CD8-positive, alpha-beta memory T cell (primary cell): Measurements from ENCODE around the gene BRSK2. TPM values are rescaled to one million over a fixed set of nuclear protein-coding genes. Genes with fewer than 3 reads are reported as not detected.

Experiments
- CTCF ChIA-PET: fragments of 350-600 bp; sonication (Branson Sonifier 250); formaldehyde crosslinking; loops from one replicate; lab custom pipeline; 2021; ENCODE audit warnings: antibody characterized with exemption; lab: Charles Lee
- POLR2A ChIA-PET: fragments of 350-600 bp; sonication (Branson Sonifier 250); formaldehyde crosslinking; loops from one replicate; lab custom pipeline; 2021; ENCODE audit warnings: antibody characterized with exemption; lab: Charles Lee
- DNase-seq, 5 donors: peaks; one replicate each; pipeline versions ENCODE4 v3.0.0 to v3.0.0-alpha.2; 2020 to 2022; ENCODE audit warnings: mixed read lengths in 1 of 5
- H3K27ac ChIP-seq: one replicate; pipeline ENCODE4 v1.7.0; 2013; ENCODE audit warnings: low read depth, mild to moderate bottlenecking, low read length, moderate library complexity
- H3K27me3 ChIP-seq: 2 replicates; pipeline ENCODE4 v1.7.0; 2013; ENCODE audit warnings: low read length, mild to moderate bottlenecking; ENCODE audit not compliant: insufficient read depth, poor library complexity, severe bottlenecking
- H3K36me3 ChIP-seq: 2 replicates; pipeline ENCODE4 v1.7.0; 2013; ENCODE audit warnings: mild to moderate bottlenecking, low read length, moderate library complexity; ENCODE audit not compliant: insufficient read depth
- H3K4me1 ChIP-seq: 2 replicates; pipeline ENCODE4 v1.7.0; 2013; ENCODE audit warnings: mild to moderate bottlenecking, low read length, moderate library complexity; ENCODE audit not compliant: insufficient read depth
- H3K4me3 ChIP-seq: 2 replicates; pipeline ENCODE4 v1.7.0; 2013; ENCODE audit warnings: mild to moderate bottlenecking, low read length
- H3K9me3 ChIP-seq: 2 replicates; pipeline ENCODE4 v1.7.0; 2013; ENCODE audit warnings: mild to moderate bottlenecking, low read length
- H3K27ac Mint-ChIP-seq, 8 donors: one replicate each; pipeline ENCODE4 v1.8.0; 2020 to 2021; ENCODE audit warnings: mixed read lengths in 8 of 8, mild to moderate bottlenecking in 6 of 8, inconsistent platforms in 3 of 8, moderate library complexity in 3 of 8
- H3K27me3 Mint-ChIP-seq, 2 donors: one replicate each; pipeline ENCODE4 v1.8.0; 2020 to 2021; ENCODE audit warnings: mixed read lengths in 2 of 2, mild to moderate bottlenecking in 1 of 2, moderate library complexity in 1 of 2
- H3K36me3 Mint-ChIP-seq, 3 donors: one replicate each; pipeline ENCODE4 v1.8.0; 2020 to 2021; ENCODE audit warnings: mixed read lengths in 3 of 3, inconsistent platforms in 1 of 3, mild to moderate bottlenecking in 1 of 3
- H3K4me1 Mint-ChIP-seq, 3 donors: one replicate each; pipeline ENCODE4 v1.8.0; 2020 to 2021; ENCODE audit warnings: mixed read lengths in 3 of 3, inconsistent platforms in 1 of 3, mild to moderate bottlenecking in 1 of 3
- H3K4me3 Mint-ChIP-seq, 7 donors: one replicate each; pipeline ENCODE4 v1.8.0; 2020 to 2021; ENCODE audit warnings: mixed read lengths in 7 of 7, mild to moderate bottlenecking in 6 of 7, moderate library complexity in 4 of 7, inconsistent platforms in 2 of 7
- H3K9me3 Mint-ChIP-seq, 5 donors: one replicate each; pipeline ENCODE4 v1.8.0; 2020 to 2022; ENCODE audit warnings: mixed read lengths in 5 of 5, mild to moderate bottlenecking in 3 of 5, moderate library complexity in 2 of 5, inconsistent platforms in 1 of 5
- polyA plus RNA-seq: library from polyadenylated mRNA; unstranded; fragments of 300-500 nt; fragmentation: Illumina TruSeq; gene quantifications from one replicate; pipeline ENCODE4 v1.2.3, GENCODE V29; 2021
- total RNA-seq, 2 experiments: library from RNA; stranded (reverse); gene quantifications; one replicate each; pipeline ENCODE4 v1.2.3, GENCODE V29; 2021

BRSK2 gene
- total and polyA plus RNA-seq, 3 experiments from 2014 or later: 0.23 to 0.59 (median 0.35) TPM

GRCh38 chr11:1504581-1505290, 115.0 kb downstream of the BRSK2 start:
- Histone ChIP-seq H3K9me3 (no peaks in the 10 kb centered on the region), H3K4me1 (no peaks in the 10 kb centered on the region), H3K36me3 (no peaks in the 10 kb centered on the region), H3K4me3 (no peak overlapping the region), H3K27ac (no peak overlapping the region), H3K27me3 (no peaks in the 10 kb centered on the region)
- ChIA-PET POLR2A (no interaction called here), CTCF (no interaction called here)
- Mint-ChIP-seq H3K4me1 (peaks cover 30 to 87% (median 30%) of the 10 kb centered on the region in 3 donors), H3K27ac (peak overlapping the region in 1 of 8 donors; percentile 17), H3K36me3 (peaks cover 0 to 29% (median 3%) of the 10 kb centered on the region in 3 donors), H3K27me3 (no peaks in the 10 kb centered on the region), H3K9me3 (peaks cover 0 to 1% (median 0%) of the 10 kb centered on the region in 5 donors), H3K4me3 (no peak overlapping the region)
- peak in 1 of 5 donors; percentile 46 for DNase-seq

GRCh38 chr11:1505480-1505879, 115.7 kb downstream of the BRSK2 start:
- peaks cover 0 to 22% (median 1%) of the 10 kb centered on the region in 3 donors for H3K36me3 Mint-ChIP-seq
- CTCF ChIA-PET: interaction anchor here (1.9 kb wide), 1 partner anchor 10 kb away, joined by 8 read pairs; no protein-coding TSS in a partner anchor

GRCh38 chr11:1506981-1507380, 117.2 kb downstream of the BRSK2 start:
- Histone ChIP-seq H3K4me1 (no peaks in the 10 kb centered on the region), H3K36me3 (no peaks in the 10 kb centered on the region), H3K9me3 (no peaks in the 10 kb centered on the region), H3K4me3 (no peak overlapping the region), H3K27ac (no peak overlapping the region), H3K27me3 (no peaks in the 10 kb centered on the region)
- Mint-ChIP-seq H3K9me3 (no peaks in the 10 kb centered on the region), H3K27me3 (no peaks in the 10 kb centered on the region), H3K27ac (peak overlapping the region in 1 of 8 donors; percentile 46), H3K36me3 (peaks cover 0 to 14% (median 0%) of the 10 kb centered on the region in 3 donors), H3K4me1 (peaks cover 24 to 81% (median 31%) of the 10 kb centered on the region in 3 donors), H3K4me3 (no peak overlapping the region)
- POLR2A ChIA-PET: no interaction called here
- CTCF ChIA-PET: interaction anchor here (1.9 kb wide), 1 partner anchor 9 kb away, joined by 8 read pairs; no protein-coding TSS in a partner anchor
- peak in 1 of 5 donors; percentile 30 for DNase-seq

More at GRCh38 chr11:1505480-1505879, 115.7 kb downstream of the BRSK2 start:
- Histone ChIP-seq H3K27me3 (no peaks in the 10 kb centered on the region), H3K36me3 (no peaks in the 10 kb centered on the region), H3K4me1 (no peaks in the 10 kb centered on the region), H3K27ac (no peak overlapping the region), H3K4me3 (no peak overlapping the region), H3K9me3 (no peaks in the 10 kb centered on the region)
- Mint-ChIP-seq H3K9me3 (no peaks in the 10 kb centered on the region), H3K4me1 (peaks cover 23 to 81% (median 28%) of the 10 kb centered on the region in 3 donors), H3K27ac (no peak overlapping the region), H3K4me3 (no peak overlapping the region), H3K27me3 (no peaks in the 10 kb centered on the region)
- POLR2A ChIA-PET: no interaction called here
- peak in 1 of 5 donors; percentile 8 for DNase-seq

- peak in 1 of 5 donors; percentile 17 for DNase-seq
- H3K36me3 Mint-ChIP-seq: peaks cover 0 to 16% (median 1%) of the 10 kb centered on the region in 3 donors
- CTCF ChIA-PET: interaction anchor here (1.9 kb wide), 1 partner anchor 8 kb away, joined by 8 read pairs; no protein-coding TSS in a partner anchor
- Histone ChIP-seq H3K9me3 (no peaks in the 10 kb centered on the region), H3K27ac (no peak overlapping the region), H3K4me3 (no peak overlapping the region), H3K27me3 (no peaks in the 10 kb centered on the region), H3K36me3 (no peaks in the 10 kb centered on the region), H3K4me1 (no peaks in the 10 kb centered on the region)
- H3K9me3 Mint-ChIP-seq: no peaks in the 10 kb centered on the region
- H3K27me3 Mint-ChIP-seq: no peaks in the 10 kb centered on the region
- peaks cover 29 to 83% (median 34%) of the 10 kb centered on the region in 3 donors for H3K4me1 Mint-ChIP-seq
- POLR2A ChIA-PET: no interaction called here
- no peak overlapping the region for H3K4me3 Mint-ChIP-seq
- H3K27ac Mint-ChIP-seq: peak overlapping the region in 3 of 8 donors; percentile 54 to 58 (median 54)
These were observed 117.8 kb downstream of the BRSK2 start for GRCh38 chr11:1507381-1508140.

GRCh38 chr11:1508491-1508891, 118.8 kb downstream of the BRSK2 start:
- peaks cover 0 to 20% (median 3%) of the 10 kb centered on the region in 3 donors for H3K36me3 Mint-ChIP-seq
- Histone ChIP-seq H3K27ac (no peak overlapping the region), H3K9me3 (no peaks in the 10 kb centered on the region), H3K4me3 (no peak overlapping the region), H3K36me3 (no peaks in the 10 kb centered on the region), H3K4me1 (no peaks in the 10 kb centered on the region), H3K27me3 (no peaks in the 10 kb centered on the region)
- no peaks in the 10 kb centered on the region for H3K27me3 Mint-ChIP-seq
- peak overlapping the region in 1 of 8 donors; percentile 81 for H3K27ac Mint-ChIP-seq
- peaks cover 35 to 80% (median 37%) of the 10 kb centered on the region in 3 donors for H3K4me1 Mint-ChIP-seq
- CTCF ChIA-PET: no interaction called here
- H3K4me3 Mint-ChIP-seq: no peak overlapping the region
- POLR2A ChIA-PET: no interaction called here
- no peaks in the 10 kb centered on the region for H3K9me3 Mint-ChIP-seq
- DNase-seq: peak in 1 of 5 donors; percentile 39

- Mint-ChIP-seq H3K4me3 (no peak overlapping the region), H3K27ac (peak overlapping the region in 3 of 8 donors; percentile 8 to 81 (median 17)), H3K9me3 (no peaks in the 10 kb centered on the region), H3K36me3 (peaks cover 0 to 22% (median 3%) of the 10 kb centered on the region in 3 donors), H3K27me3 (no peaks in the 10 kb centered on the region), H3K4me1 (peaks cover 38 to 80% (median 40%) of the 10 kb centered on the region in 3 donors)
- POLR2A ChIA-PET: no interaction called here
- Histone ChIP-seq H3K9me3 (no peaks in the 10 kb centered on the region), H3K36me3 (no peaks in the 10 kb centered on the region), H3K27me3 (no peaks in the 10 kb centered on the region), H3K4me1 (peaks cover 2% of the 10 kb centered on the region), H3K27ac (no peak overlapping the region), H3K4me3 (no peak overlapping the region)
- CTCF ChIA-PET: interaction anchor here (0.7 kb wide), 1 partner anchor 38 kb away, joined by 3 read pairs; no protein-coding TSS in a partner anchor
- DNase-seq: peak in 1 of 5 donors; percentile 14
These were observed 119.3 kb downstream of the BRSK2 start for GRCh38 chr11:1508986-1509385.

- H3K4me3 Mint-ChIP-seq: peak overlapping the region in 1 of 7 donors; percentile 13
- ChIA-PET POLR2A (no interaction called here), CTCF (interaction anchor here (0.7 kb wide), 1 partner anchor 37 kb away, joined by 3 read pairs; no protein-coding TSS in a partner anchor)
- DNase-seq: peak in 1 of 5 donors; percentile 31
- H3K27me3 ChIP-seq: no peaks in the 10 kb centered on the region
- H3K36me3 Mint-ChIP-seq: peaks cover 0 to 22% (median 3%) of the 10 kb centered on the region in 3 donors
- H3K27ac Mint-ChIP-seq: peak overlapping the region in 4 of 8 donors; percentile 1 to 17 (median 12)
- no peak overlapping the region for H3K27ac ChIP-seq
- H3K4me1 ChIP-seq: peaks cover 6% of the 10 kb centered on the region
- no peaks in the 10 kb centered on the region for H3K9me3 ChIP-seq
- no peaks in the 10 kb centered on the region for H3K27me3 Mint-ChIP-seq
- H3K9me3 Mint-ChIP-seq: no peaks in the 10 kb centered on the region
- H3K4me3 ChIP-seq: no peak overlapping the region
- peaks cover 45 to 80% (median 45%) of the 10 kb centered on the region in 3 donors for H3K4me1 Mint-ChIP-seq
- H3K36me3 ChIP-seq: no peaks in the 10 kb centered on the region
These were observed 120.0 kb downstream of the BRSK2 start for GRCh38 chr11:1509626-1510255.
